COR-L47 (cell line): Measurements from ENCODE around the gene TRIM49D2.
"Not testable (repeated sequence)": the region's sequence is repeated elsewhere in the genome, so short reads cannot be mapped to it uniquely, and the experiment has no call there.

Experiments
- DNase-seq: peaks from one replicate; lab custom pipeline; 2025; lab: John Stamatoyannopoulos, UW

The TRIM49D2 gene, protein sequence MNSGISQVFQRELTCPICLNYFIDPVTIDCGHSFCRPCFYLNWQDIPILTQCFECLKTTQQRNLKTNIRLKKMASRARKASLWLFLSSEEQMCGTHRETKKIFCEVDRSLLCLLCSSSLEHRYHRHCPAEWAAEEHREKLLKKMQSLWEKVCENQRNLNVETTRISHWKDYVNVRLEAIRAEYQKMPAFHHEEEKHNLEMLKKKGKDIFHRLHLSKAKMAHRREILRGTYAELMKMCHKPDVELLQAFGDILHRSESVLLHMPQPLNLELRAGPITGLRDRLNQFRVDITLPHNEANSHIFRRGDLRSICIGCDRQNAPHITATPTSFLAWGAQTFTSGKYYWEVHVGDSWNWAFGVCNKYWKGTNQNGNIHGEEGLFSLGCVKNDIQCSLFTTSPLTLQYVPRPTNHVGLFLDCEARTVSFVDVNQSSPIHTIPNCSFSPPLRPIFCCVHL

DNA sequence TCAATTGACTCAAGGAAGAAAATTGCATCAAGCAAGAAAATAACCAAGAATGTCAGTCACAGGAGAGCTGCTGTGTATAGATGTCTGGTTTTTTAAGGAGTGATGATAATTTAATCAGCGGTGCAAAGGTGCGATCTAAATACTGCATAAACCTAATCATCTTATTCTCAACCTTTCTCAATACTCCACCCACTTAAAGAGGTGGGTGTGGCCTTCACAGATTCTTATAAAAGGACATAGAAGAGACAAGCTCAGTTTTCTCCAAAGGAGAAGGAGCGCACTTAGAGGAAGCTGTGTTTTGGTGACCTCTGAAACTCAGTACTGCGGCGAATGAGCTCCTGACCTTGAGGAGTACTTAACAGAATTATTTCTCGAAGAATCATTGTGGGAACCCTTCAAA, at the start of gene TRIM49D2:
Gene TRIM49D2, plus strand, starts transcription at position 301 of the 400 bp plus-strand sequence. CDS start 2,698 bp downstream, outside the sequence.
- DNase-seq: not testable (repeated sequence)

DNA sequence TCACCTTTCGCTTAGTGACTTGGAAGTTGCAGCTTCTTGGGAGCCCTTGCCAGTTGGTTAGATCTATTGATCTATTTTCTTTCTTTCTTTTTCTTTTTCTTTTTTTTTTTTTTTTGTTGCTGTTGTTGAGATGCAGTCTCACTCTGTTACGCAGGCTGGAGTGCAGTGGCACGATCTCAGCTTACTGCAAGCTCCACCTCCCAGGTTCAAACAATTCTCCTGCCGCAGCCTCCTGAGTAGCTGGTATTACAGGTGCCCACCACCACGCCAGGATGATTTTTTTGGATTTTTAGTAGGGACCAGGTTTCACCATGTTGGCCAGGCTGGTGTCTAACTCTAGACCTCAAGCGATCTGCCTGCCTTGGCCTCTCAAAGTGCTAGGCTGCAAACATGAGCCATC, 46.4 kb upstream of the TRIM49D2 start:
- not testable (repeated sequence) for DNase-seq

DNA sequence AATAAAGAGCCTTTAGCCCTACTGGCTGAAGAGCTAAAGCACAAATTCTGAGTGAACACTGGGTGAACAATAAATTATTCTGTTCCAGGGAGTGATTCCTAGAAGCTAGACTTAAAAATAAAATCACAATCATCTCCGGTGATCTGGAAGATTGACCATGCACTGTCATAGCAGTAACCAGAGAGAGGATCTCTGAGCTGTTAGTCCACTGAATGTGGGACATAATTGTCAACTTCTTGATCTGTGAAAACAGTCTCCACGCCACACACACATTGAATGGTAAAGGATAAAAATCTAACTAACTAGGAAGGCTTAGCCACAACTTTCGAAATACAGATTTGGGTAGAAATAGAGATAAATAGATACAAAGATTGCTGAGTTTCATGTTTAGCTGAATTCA, 30.6 kb upstream of the TRIM49D2 start:
- not testable (repeated sequence) for DNase-seq

DNA sequence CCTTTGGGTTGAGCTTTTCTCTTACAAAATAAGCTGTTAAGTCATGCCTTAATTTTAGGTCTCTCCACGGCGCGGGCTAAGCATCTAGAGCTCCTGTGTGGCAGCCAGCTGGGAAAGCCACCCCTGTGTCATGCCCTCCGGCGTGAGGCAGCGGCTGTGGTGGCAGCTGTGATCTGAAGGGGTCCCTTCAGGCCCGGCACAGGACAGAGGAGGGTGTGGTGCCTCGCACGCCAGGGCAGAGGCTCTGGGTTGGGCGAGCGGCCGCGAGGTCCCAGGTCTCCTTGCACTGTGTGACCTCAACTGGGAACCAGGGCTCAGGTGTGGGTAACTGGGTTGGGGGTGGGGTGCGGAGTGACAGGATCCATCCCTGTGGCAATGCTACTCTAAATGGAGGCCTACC, 23.1 kb upstream of the TRIM49D2 start:
- not testable (repeated sequence) for DNase-seq

DNA sequence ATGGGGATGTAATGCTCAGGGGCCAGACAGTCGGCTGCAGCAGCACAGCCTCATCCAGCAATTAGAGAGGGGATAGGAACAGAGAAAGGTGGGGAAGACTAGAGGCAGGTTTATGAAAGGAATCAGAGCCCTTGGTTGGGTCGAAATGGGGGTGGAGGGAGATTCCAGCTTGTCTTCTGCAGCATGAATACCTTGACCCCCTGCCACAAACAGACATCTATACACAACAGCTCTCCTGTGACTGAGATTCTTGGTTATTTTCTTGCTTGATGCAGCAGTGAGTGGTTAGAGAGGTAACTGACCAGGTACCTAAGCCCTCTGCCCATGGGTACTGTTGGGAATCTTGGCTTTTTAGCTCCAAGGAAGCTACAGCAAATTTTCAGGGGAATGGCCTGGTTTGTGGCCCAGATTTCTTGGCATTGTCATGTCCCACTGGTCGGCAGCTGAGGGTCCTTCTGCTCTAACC, 1.6 kb upstream of the TRIM49D2 start, which contains the start of gene TRIM49D1:
Gene TRIM49D1, minus strand, starts transcription at position 51 of the 466 bp plus-strand sequence. CDS start 4,535 bp downstream, outside the sequence.
- no peak for DNase-seq

DNA sequence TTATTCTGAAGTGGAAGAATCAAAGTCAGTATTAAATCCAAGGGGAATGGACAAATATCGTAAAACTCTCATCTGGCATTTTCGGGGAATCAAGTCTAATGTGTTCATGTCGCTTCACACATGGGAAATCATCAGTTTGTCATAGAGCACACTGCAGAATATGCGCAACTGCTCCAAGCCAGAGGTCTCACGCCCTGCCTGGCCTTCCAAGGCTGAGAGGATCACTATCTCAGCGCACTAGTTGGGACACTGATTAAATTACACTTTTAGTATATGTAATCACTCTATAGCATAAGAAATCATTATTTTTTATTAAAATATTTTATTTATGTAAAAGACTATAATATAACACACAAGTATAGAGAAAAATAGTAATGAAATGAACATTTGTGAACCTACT, 37.0 kb downstream of the TRIM49D2 start:
- not testable (repeated sequence) for DNase-seq

DNA sequence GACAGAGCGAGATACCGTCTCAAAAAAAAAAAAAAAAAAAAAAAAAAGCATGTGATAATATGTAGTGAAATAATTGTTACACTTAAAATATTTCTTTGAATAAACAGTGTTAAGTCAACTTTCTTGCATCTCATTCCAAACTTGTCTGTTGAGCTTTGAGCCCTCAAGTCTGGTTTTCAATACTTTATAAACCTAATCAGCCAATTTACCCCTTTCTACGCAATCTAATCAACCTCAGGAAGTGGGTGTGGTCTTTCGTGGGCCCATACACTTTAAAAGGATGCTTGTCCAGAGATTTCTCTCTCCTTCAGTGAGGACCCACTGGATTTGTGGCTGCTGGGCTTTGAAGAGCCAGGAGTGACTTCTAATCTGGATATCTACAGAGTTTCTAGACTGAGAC, 41.9 kb downstream of the TRIM49D2 start, which contains the start of gene TRIM64:
Gene TRIM64, plus strand, starts transcription at position 301 of the 400 bp plus-strand sequence. CDS start 2,467 bp downstream, outside the sequence.
- DNase-seq: not testable (repeated sequence)
